GM18519 (cell line): ENCODE results near the gene KCNAB3.

Experiments
- ATAC-seq: cut with Tn5 transposase; IDR thresholded peaks from one replicate; pipeline ENCODE4 v1.9.1; 2021; ENCODE audit warnings: mild to moderate bottlenecking, moderate library complexity; ENCODE audit not compliant: unreplicated experiment, low FRiP score

KCNAB3 gene

DNA sequence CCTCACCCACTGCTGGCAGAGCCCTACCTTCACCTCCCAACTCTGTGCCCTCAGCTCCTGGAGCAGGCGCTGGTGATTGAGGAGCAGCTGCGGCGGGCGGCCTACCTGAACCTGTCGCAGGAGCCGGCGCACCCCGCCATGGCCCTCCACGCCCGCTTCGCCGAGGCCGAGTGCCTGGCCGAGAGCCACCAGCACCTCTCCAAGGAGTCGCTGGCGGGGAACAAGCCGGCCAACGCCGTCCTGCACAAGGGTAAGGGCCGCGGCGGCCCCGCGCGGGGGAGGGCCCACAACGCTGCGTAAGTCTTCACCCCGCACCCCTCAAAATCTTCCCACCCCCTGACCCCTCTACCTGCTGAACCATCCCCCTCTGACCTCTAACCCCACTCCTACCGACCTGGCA is 20.6 kb downstream of the KCNAB3 start:
- ATAC-seq: no peak

GRCh38 chr17:7903154-7904103 is 26.2 kb downstream of the KCNAB3 start:
- no peak for ATAC-seq

DNA sequence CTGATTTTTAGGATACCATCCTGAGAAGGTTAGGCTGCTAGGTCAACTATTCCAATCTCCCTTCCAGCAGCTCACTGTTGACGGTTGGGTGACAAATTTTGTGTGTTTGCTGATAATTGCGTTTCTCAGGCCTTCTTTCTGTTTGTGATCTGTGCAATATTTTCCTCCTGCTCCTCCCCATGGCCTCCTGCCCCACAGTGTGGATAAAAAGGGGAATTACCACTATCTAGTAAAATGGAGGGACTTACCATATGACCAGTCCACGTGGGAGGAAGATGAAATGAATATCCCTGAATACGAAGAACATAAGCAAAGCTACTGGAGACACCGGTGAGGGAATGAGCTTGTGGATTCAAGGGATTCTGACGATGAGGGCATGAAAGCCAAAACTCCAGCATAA is 31.9 kb downstream of the KCNAB3 start:
- ATAC-seq: no peak

DNA sequence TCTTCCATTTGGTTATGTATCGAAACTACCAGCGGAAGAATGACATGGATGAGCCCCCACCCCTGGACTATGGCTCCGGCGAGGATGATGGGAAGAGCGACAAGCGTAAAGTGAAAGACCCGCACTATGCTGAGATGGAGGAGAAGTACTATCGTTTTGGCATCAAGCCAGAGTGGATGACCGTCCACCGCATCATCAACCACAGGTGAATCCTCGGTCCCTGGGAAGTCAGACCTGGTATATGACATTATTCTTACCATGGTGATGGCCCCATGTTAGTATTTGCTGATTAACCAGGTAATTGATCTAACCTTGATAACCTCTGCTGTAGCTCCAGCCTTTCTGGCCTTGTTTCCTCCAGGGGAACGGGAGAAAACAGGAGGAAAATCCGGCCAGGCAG is 32.6 kb downstream of the KCNAB3 start:
- no peak for ATAC-seq

DNA sequence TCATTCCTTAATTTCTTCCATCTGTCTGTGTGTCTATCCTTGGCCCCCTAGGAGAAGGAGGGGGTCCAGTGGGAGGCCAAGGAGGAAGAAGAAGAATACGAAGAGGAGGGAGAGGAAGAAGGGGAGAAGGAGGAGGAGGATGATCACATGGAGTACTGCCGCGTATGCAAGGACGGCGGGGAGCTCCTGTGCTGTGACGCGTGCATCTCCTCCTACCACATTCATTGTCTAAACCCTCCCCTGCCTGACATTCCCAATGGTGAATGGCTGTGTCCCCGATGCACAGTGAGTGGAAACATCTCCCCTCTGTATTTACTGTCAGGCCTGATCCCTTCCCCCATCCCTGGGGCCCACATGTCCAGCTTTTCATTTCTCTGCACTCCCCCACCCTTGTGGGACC is 34.8 kb downstream of the KCNAB3 start:
- ATAC-seq: no peak

DNA sequence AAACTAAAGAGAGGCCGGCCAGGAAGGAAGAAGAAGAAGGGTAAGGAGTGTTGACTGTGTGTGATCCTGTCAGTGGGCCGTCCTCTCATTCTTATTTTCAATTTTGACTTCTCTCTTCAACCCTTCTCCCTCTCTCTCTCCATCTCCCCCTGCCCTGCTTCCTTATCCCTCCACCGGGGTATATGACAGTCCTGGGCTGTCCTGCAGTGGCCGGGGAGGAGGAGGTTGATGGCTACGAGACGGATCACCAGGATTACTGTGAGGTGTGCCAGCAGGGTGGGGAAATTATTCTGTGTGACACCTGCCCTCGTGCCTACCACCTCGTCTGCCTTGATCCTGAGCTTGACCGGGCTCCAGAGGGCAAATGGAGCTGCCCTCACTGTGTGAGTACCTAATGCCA is 35.4 kb downstream of the KCNAB3 start:
- ATAC-seq: no peak

DNA sequence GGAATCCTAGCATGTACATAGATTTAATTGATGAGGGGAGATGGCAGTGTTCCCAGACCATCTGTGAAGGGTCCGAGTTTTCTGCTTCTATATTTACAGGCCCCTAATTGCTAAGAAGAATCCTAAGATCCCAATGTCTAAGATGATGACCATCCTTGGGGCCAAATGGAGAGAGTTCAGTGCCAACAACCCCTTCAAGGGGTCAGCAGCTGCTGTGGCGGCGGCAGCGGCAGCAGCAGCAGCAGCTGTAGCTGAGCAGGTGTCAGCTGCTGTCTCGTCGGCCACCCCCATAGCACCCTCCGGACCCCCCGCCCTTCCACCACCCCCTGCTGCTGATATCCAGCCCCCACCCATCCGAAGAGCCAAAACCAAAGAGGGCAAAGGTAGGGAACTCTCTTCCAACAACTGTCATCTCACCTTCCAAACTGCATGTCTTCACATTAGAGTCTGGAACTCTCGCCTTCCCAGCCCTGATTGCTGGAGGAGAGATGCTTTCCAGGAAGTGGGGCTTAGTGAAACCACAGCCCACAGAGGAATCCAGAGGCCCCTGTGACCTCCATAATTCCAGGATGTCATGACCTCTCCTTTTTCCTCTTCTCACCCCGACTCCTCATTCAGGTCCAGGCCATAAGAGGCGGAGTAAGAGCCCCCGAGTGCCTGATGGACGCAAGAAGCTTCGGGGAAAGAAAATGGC is 36.3 kb downstream of the KCNAB3 start:
- ATAC-seq: no peak

DNA sequence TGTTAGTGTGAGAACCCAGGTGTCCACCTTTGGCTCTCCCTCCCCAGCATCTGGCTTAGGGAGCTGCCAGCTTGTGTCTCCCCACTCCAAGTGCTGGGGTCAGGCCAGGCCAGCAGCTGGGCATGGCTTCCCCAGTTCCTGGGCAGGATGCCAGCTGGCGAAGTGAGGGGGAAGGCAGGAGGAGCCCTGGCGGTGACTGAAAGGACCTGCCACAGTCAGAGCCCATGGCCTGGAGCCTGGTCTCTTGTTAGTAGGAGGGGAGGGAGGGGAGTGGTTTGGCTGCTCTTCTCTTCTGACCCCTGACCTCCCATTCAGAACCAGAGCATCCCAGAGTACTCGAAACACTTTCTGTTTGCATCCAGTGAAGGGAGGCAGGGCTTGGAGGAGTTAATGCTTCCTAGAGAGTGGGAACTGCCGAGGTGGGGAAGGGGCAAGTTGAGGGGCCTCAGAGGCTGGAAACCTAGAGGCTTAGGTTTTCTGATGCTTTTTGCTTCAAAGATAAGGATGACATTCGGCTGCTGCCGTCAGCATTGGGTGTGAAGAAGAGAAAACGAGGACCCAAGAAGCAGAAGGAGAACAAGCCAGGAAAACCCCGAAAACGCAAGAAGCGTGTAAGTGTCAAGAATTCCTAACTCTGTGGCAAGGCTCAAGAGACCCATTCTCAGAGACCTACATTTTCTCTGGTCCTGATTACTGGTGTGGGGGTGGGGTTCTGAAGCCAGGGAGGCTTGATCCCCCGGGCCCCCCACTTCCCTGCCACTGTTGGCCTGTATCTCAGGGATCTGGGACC is 40.3 kb downstream of the KCNAB3 start:
- ATAC-seq: no peak

DNA sequence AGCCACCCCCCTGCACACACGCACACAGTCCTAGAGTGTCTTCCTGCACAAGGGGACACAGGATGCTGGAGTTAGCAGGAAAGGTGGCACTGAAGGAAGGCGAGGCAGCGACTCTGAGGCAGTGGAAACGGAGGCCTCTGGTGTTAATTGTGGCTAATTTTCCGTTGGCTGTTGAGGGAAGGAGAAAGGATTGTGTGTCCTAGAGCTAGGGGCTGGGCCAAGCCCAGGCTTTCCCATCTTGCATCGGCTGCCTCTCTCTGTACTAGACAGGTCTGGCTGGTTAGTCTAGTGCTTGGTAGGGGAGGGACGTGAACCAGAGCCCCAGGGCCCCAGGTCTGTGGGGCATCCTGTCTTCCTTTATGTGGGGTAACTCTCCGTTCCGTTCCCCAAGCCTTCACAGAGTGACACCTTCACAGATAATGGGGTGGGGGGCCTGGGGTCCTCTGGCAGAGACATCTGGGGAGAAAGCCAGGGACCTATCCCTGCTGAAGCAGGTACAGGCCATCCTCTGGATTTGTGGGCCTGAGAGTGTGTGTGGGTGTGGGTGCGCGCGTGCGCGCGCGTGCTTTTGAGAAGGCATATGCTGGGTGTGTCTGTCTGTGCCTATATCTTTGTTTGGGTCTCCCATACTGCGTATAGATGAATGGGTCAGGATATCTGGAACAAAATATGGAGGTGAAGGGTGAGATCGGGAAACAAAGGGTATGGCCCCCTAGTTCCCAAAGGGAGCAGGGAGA is 41.3 kb downstream of the KCNAB3 start, which contains the start of gene CHD3:
Gene CHD3, plus strand, starts transcription at position 606 of the 737 bp plus-strand sequence. CDS start 212 bp downstream, outside the sequence.
- ATAC-seq: no peak

DNA sequence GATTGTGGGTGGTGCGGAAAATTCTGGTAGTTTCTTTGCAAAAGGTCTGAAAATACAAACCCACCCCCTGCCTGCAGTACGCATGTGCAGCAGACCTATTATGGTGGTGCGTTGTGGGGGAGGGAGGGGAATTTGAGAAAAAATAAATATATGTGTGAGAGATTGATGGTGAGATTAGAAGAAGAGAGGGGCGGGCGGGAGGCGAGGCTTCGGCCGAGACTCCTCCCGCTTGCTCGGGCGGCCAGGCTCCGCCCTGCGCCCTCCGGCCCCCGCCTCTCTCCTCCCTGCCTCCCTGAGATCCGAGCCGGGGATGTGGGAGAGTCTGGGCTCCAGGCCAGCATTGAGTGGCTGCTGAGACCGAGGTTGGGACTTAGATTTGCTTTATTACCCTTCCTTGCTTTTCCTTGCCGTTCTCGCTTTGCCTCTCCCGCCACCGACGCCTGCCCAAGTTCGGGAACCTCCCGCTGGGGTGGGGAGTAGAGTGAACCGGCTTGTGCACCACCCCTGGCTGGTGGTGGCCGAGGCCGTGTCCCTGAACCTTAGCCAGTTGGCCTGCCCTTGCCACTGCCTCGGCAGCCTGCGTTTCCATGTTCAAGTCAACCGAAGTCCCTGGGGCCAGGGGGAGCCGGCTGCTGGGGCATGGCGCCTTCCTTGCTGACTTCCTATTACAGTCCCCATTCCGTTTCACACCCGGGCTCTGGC is 42.0 kb downstream of the KCNAB3 start:
- ATAC-seq: no peak

- ATAC-seq: no peak
Observed at GRCh38 chr17:7887038-7887481, 42.6 kb downstream of the KCNAB3 start.

DNA sequence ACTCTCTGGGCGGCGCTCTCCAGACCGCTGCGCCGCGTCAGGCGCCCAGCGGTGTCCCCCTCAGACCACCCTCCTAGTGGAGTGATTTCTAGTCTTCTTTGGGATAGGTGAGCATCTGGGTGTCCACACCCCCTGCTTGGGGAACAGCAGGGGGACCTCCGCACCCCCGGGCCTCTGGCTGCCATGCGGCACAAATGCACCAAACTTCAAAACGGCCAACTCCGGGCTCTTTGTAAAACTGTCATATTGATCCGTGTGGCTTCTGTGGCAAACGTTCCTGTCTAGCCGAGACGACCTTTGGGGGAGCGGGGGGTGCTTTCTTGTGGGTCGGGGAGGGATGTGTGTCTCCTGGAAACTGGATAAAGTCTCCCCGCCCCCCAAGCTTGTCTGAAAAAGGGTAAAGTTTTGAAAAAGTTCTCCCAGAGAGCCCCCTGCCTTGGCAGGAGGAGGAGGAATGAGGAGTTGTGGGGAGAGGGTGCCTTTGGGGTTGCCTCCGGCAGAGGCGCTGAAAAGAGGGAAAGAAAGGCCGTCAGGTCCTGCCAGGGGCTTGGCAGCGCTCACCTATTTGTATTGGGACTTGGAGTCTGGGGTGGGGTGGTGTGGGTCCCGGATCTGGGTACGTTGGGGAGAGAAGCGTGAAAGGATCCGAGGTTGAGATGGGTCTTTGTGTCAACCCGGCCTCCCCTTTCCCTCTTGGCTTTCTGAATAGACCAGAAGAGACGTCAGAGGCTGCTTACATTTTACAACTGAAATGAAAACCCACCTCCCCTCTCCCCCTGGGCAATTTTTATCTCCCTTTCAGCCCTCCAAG is 43.2 kb downstream of the KCNAB3 start:
- no peak for ATAC-seq

DNA sequence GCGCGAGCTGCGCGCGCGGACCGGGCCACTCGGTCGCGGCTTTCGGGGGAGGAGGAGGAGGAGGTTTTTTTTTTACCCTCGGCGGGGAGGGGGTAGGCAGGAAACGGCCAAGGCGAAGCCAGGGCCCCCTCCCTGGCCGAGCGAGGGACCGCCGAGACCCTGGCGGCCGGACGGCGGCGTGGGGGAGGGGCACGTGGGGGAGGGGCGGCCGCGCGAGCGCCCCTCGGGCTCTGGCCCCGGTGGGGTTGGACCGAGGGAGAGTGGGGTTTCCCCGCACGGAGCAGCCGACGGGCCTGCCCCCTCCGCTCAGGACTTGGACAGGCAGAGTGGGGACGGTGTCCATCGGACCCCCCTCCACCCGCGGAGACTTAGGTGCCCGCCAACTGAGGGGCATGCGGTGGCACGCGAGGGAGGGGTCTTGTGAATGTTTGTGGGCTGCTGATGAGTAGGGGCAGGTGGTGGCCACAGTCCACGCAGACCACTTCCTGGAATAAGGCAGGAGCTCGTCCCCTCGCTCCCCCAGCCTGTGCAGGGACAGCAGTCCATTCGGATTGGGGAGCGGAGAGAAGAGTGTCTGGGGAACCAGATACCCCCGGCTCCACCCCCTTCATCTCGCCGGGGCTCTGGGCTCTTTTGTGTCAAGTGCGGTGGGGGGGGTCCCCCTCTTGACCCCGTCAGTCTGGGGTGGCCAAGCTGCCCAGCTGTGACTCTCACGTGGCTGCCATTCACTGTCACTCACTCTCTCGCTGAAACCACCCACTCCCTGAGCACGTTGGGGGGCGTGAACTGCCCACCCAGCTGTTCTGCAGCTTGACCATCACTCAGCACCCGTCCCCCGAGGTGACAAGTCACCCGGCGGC is 44.1 kb downstream of the KCNAB3 start:
- ATAC-seq: no peak

- ATAC-seq: no peak
Observed at GRCh38 chr17:7884581-7885366, 44.9 kb downstream of the KCNAB3 start.

GRCh38 chr17:7883781-7884386 is 45.8 kb downstream of the KCNAB3 start:
- ATAC-seq: no peak

GRCh38 chr17:7882629-7883028 is 47.0 kb downstream of the KCNAB3 start:
- ATAC-seq: no peak

- no peak for ATAC-seq
Observed at GRCh38 chr17:7882068-7882467, 47.6 kb downstream of the KCNAB3 start.
